GM18861 (cell line): ENCODE data around the gene AQP5.

Experiments
- ATAC-seq: cut with Tn5 transposase; IDR thresholded peaks from one replicate; pipeline ENCODE4 v1.9.1; 2021; ENCODE audit not compliant: unreplicated experiment

Gene AQP5

GRCh38 chr12:49949866-49950265, 11.8 kb upstream of the AQP5 start:
- ATAC-seq, result no peak

GRCh38 chr12:49950273-49951251, 11.1 kb upstream of the AQP5 start, which contains the start of gene AQP2:
TSS of gene AQP2 (plus strand) at chr12:49950737. CDS start at chr12:49950831, 94 bp downstream.
- ATAC-seq, result no peak

GRCh38 chr12:49951411-49952240, 10.0 kb upstream of the AQP5 start:
- ATAC-seq, result no peak

- no peak for ATAC-seq
Measured at GRCh38 chr12:49952391-49953055, 9.1 kb upstream of the AQP5 start.

- ATAC-seq, result no peak
Measured at GRCh38 chr12:49953151-49953550, 8.5 kb upstream of the AQP5 start.

GRCh38 chr12:49953961-49954846, 7.5 kb upstream of the AQP5 start:
- no peak for ATAC-seq

- ATAC-seq, result no peak
Measured at GRCh38 chr12:49954863-49955830, 6.5 kb upstream of the AQP5 start.

GRCh38 chr12:49955899-49956662, 5.6 kb upstream of the AQP5 start:
- ATAC-seq, result no peak

GRCh38 chr12:49956663-49957569, 4.8 kb upstream of the AQP5 start:
- ATAC-seq, result no peak

- ATAC-seq, result no peak
Measured at GRCh38 chr12:49957570-49957967, 4.1 kb upstream of the AQP5 start.

GRCh38 chr12:49959685-49960473, 1.8 kb upstream of the AQP5 start:
- ATAC-seq, result no peak

GRCh38 chr12:49960474-49961110, 1.1 kb upstream of the AQP5 start:
- ATAC-seq, result no peak

GRCh38 chr12:49961993-49962764, 507 bp downstream of the AQP5 start:
- ATAC-seq, result no peak

GRCh38 chr12:49962861-49963765, 1.4 kb downstream of the AQP5 start:
- ATAC-seq, result no peak
